Activated CD8-positive, alpha-beta memory T cell treated with anti-CD3 and anti-CD28 coated beads for 4 hours (primary cell): ENCODE results near the gene CA9.

Source experiments
- DNase-seq, 2 donors: peaks; one replicate each; pipeline ENCODE4 v3.0.0-alpha.2; 2020; ENCODE audit warnings: low read depth in 2 of 2

Gene CA9

GRCh38 chr9:35675732-35676392 is 2.1 kb downstream of the CA9 start:
- no peak for DNase-seq

- no peak for DNase-seq
Measured at GRCh38 chr9:35679091-35679490, 5.4 kb downstream of the CA9 start.

GRCh38 chr9:35679766-35680330 is 6.1 kb downstream of the CA9 start:
- DNase-seq: no peak

GRCh38 chr9:35680331-35681105 is 6.8 kb downstream of the CA9 start:
- no peak for DNase-seq

GRCh38 chr9:35681341-35682002 is 7.7 kb downstream of the CA9 start:
- DNase-seq: no peak

- DNase-seq: no peak
Measured at GRCh38 chr9:35682051-35682450, 8.3 kb downstream of the CA9 start.

GRCh38 chr9:35682520-35683315 is 9.0 kb downstream of the CA9 start:
- no peak for DNase-seq

GRCh38 chr9:35683323-35683722 is 9.6 kb downstream of the CA9 start:
- DNase-seq: no peak

- no peak for DNase-seq
Measured at GRCh38 chr9:35684921-35685320, 11.2 kb downstream of the CA9 start.

- no peak for DNase-seq
Measured at GRCh38 chr9:35685506-35685905, 11.8 kb downstream of the CA9 start.

- DNase-seq: no peak
Measured at GRCh38 chr9:35686222-35687203, 12.8 kb downstream of the CA9 start.

GRCh38 chr9:35687306-35687705 is 13.6 kb downstream of the CA9 start:
- DNase-seq: no peak

- no peak for DNase-seq
Measured at GRCh38 chr9:35687972-35688557, 14.3 kb downstream of the CA9 start.

GRCh38 chr9:35688558-35689541 is 15.1 kb downstream of the CA9 start:
- DNase-seq: no peak

- no peak for DNase-seq
Measured at GRCh38 chr9:35689542-35690293, 16.0 kb downstream of the CA9 start, which contains the start of gene TPM2. TSS of gene TPM2 (minus strand) at chr9:35689925. CDS start at chr9:35689817, 108 bp downstream.

- DNase-seq: no peak
Measured at GRCh38 chr9:35690294-35690613, 16.5 kb downstream of the CA9 start.

GRCh38 chr9:35690614-35691333 is 17.0 kb downstream of the CA9 start:
- peak in 1 of 2 donors; percentile 11 for DNase-seq

- DNase-seq: no peak
Measured at GRCh38 chr9:35691334-35691650, 17.6 kb downstream of the CA9 start.
